Measurements from ENCODE around the gene TFDP2. TPM values are rescaled to one million over a fixed set of nuclear protein-coding genes. Genes with fewer than 3 reads are reported as not detected.
"Not testable (repeated sequence)": the region's sequence is repeated elsewhere in the genome, so short reads cannot be mapped to it uniquely, and the experiment has no call there.

TFDP2 gene
- polyA plus RNA-seq, 4 donors, result 21.9 to 50.5 (median 31.9) TPM

GRCh38 chr3:141929341-141929995, 219.9 kb downstream of the TFDP2 start:
- 91 to 94% (median 92%) methylated on average over 7 of the region's 7 CpGs for WGBS, 3 donors
- no peak for DNase-seq
- peaks cover 0 to 39% (median 0%) of the 10 kb centered on the region in 3 donors for H3K36me3 ChIP-seq (ENCODE audit: control insufficient read depth in 3 of 3, insufficient read depth in 2 of 3, low read depth in 1 of 3, low read length in 3 of 3)
- FAIRE-seq, result no peak
- H3K9me3 ChIP-seq (ENCODE audit: control insufficient read depth in 2 of 2, insufficient read depth in 1 of 2, low read depth in 1 of 2, low read length in 1 of 2), result no peaks in the 10 kb centered on the region
- no peaks in the 10 kb centered on the region for H3K27me3 ChIP-seq (ENCODE audit: control insufficient read depth in 3 of 3, insufficient read depth in 3 of 3, low read length in 3 of 3)
- H3K27ac ChIP-seq (ENCODE audit: low read depth in 1 of 3, low read length in 2 of 3), result no peak overlapping the region
- no peak overlapping the region for H3K4me3 ChIP-seq (ENCODE audit: low read depth in 1 of 3, low read length in 3 of 3)
- no peaks in the 10 kb centered on the region for H3K4me1 ChIP-seq (ENCODE audit: control insufficient read depth in 3 of 3, insufficient read depth in 2 of 3, low read depth in 1 of 3, low read length in 2 of 3)

DNA sequence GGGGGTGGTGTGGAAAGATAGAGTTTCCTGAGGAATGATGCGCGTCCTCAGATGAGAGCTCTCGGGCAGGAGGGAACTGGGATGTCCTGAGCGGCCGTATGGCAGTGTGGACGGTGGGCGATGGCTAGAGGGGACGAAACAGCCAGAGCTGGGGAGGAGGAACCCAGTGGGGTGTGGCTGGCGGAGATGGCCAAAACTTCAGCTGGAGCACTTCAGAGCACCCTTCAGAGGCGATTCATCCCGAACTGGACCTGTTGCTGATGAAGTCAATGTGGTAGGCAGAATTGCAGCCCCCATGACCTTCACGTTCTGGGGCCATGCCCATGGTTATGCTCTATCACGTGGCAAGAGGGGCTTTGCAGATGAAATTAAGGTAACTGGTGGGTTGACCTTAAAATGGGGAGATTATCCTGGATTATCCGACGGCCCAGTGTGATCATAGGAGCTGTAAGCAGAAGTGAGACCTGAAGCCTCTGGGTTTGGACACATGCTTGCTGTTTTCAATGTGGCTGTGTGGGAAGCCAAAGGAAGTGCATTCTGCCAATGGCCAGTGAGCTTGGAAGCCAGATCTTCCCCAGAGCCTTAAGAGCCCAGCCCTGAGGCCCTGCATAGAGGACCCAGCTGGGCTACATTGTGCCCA, 220.6 kb downstream of the TFDP2 start:
- H3K4me1 ChIP-seq (ENCODE audit: control insufficient read depth in 3 of 3, insufficient read depth in 2 of 3, low read depth in 1 of 3, low read length in 2 of 3), result no peaks in the 10 kb centered on the region
- DNase-seq (no peak), FAIRE-seq (no peak)
- no peaks in the 10 kb centered on the region for H3K9me3 ChIP-seq (ENCODE audit: control insufficient read depth in 2 of 2, insufficient read depth in 1 of 2, low read depth in 1 of 2, low read length in 1 of 2)
- no peak overlapping the region for H3K4me3 ChIP-seq (ENCODE audit: low read depth in 1 of 3, low read length in 3 of 3)
- WGBS, 3 donors, result 95 to 97% (median 95%) methylated on average over 15 of the region's 15 CpGs
- H3K27ac ChIP-seq (ENCODE audit: low read depth in 1 of 3, low read length in 2 of 3), result no peak overlapping the region
- H3K36me3 ChIP-seq (ENCODE audit: control insufficient read depth in 3 of 3, insufficient read depth in 2 of 3, low read depth in 1 of 3, low read length in 3 of 3), result peaks cover 0 to 43% (median 0%) of the 10 kb centered on the region in 3 donors
- no peaks in the 10 kb centered on the region for H3K27me3 ChIP-seq (ENCODE audit: control insufficient read depth in 3 of 3, insufficient read depth in 3 of 3, low read length in 3 of 3)

DNA sequence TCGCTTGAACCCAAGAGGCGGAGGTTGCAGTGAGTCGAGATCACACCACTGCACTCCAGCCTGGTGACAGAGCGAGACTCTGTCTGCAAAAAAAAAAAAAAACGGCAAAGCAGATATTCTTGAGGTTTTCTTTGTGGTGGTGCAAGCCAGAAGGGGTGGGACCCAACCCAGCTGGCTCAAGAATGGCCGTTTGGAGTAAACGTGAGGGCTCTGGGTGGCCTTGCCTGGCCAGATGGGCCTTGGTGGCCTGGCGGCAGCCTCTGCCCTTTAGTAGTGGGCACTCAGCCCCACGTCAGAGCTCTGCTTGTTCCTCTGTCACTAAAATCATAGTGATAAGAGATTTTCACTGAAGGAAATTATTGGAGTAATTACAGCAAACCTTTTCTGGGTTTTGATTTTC, 222.4 kb downstream of the TFDP2 start:
- FAIRE-seq, result no peak
- no peak for DNase-seq
- Histone ChIP-seq H3K4me3 (ENCODE audit: low read depth in 1 of 3, low read length in 3 of 3) (no peak overlapping the region), H3K4me1 (ENCODE audit: control insufficient read depth in 3 of 3, insufficient read depth in 2 of 3, low read depth in 1 of 3, low read length in 2 of 3) (no peaks in the 10 kb centered on the region), H3K36me3 (ENCODE audit: control insufficient read depth in 3 of 3, insufficient read depth in 2 of 3, low read depth in 1 of 3, low read length in 3 of 3) (peaks cover 0 to 50% (median 2%) of the 10 kb centered on the region in 3 donors), H3K27ac (ENCODE audit: low read depth in 1 of 3, low read length in 2 of 3) (no peak overlapping the region), H3K9me3 (ENCODE audit: control insufficient read depth in 2 of 2, insufficient read depth in 1 of 2, low read depth in 1 of 2, low read length in 1 of 2) (no peaks in the 10 kb centered on the region), H3K27me3 (ENCODE audit: control insufficient read depth in 3 of 3, insufficient read depth in 3 of 3, low read length in 3 of 3) (no peaks in the 10 kb centered on the region)
- WGBS, 3 donors, result 82 to 84% (median 82%) methylated on average over 9 of the region's 9 CpGs

DNA sequence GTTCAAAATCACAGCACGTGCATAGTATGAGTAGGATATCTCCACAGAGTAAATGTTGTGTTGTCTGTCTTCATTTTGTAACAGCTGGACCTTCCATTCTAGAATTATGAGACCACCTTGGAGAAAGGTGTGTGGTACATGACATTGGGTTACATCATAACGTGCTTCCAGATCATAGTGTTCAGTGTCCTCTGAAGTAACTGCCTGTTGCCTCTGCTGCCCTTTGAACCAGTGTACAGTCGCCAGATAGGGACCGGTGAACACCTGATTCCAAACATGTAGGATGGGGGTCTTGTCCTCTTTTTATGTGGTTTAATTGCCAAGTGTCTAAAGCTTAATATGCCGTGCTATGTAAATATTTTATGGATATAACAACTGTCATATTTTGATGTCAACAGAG, 223.7 kb downstream of the TFDP2 start:
- not testable (repeated sequence) for H3K4me3 ChIP-seq (ENCODE audit: low read depth in 1 of 3, low read length in 3 of 3); FAIRE-seq; H3K27ac ChIP-seq (ENCODE audit: low read depth in 1 of 3, low read length in 2 of 3); H3K9me3 ChIP-seq (ENCODE audit: control insufficient read depth in 2 of 2, insufficient read depth in 1 of 2, low read depth in 1 of 2, low read length in 1 of 2); H3K4me1 ChIP-seq (ENCODE audit: control insufficient read depth in 3 of 3, insufficient read depth in 2 of 3, low read depth in 1 of 3, low read length in 2 of 3); H3K27me3 ChIP-seq (ENCODE audit: control insufficient read depth in 3 of 3, insufficient read depth in 3 of 3, low read length in 3 of 3); DNase-seq
- WGBS, 3 donors, result 60 to 91% (median 85%) methylated on average over 5 of the region's 5 CpGs
- peaks cover 0 to 51% (median 3%) of the 10 kb centered on the region in 3 donors for H3K36me3 ChIP-seq (ENCODE audit: control insufficient read depth in 3 of 3, insufficient read depth in 2 of 3, low read depth in 1 of 3, low read length in 3 of 3)

- FAIRE-seq (no peak), DNase-seq (no peak)
- WGBS, 3 donors, result 78 to 94% (median 80%) methylated on average over 2 of the region's 2 CpGs
- Histone ChIP-seq H3K27ac (ENCODE audit: low read depth in 1 of 3, low read length in 2 of 3) (no peak overlapping the region), H3K4me1 (ENCODE audit: control insufficient read depth in 3 of 3, insufficient read depth in 2 of 3, low read depth in 1 of 3, low read length in 2 of 3) (no peaks in the 10 kb centered on the region), H3K27me3 (ENCODE audit: control insufficient read depth in 3 of 3, insufficient read depth in 3 of 3, low read length in 3 of 3) (no peaks in the 10 kb centered on the region), H3K36me3 (ENCODE audit: control insufficient read depth in 3 of 3, insufficient read depth in 2 of 3, low read depth in 1 of 3, low read length in 3 of 3) (peaks cover 0 to 59% (median 11%) of the 10 kb centered on the region in 3 donors), H3K9me3 (ENCODE audit: control insufficient read depth in 2 of 2, insufficient read depth in 1 of 2, low read depth in 1 of 2, low read length in 1 of 2) (no peaks in the 10 kb centered on the region), H3K4me3 (ENCODE audit: low read depth in 1 of 3, low read length in 3 of 3) (no peak overlapping the region)
Observed at GRCh38 chr3:141921316-141921715, 228.0 kb downstream of the TFDP2 start.

DNA sequence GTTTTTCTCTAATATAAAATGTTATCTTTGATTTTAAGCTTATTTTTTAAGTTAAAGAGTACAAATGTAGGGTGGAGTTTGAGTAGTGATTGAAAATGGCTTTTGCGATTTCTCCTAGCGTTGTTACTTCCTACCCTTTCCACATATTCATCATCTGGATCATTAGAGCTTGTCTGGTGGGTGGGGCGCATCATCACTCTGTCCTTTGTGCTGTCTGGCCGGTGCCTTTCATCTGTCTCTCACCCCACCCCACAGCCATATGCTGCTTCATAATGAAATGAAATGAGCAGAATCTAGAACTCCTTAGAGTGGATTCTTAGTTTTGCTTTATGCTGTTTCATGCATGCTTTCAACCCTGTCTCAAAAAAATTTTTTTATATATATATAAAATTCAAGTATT, 228.6 kb downstream of the TFDP2 start:
- DNase-seq (no peak), FAIRE-seq (no peak)
- Histone ChIP-seq H3K4me3 (ENCODE audit: low read depth in 1 of 3, low read length in 3 of 3) (no peak overlapping the region), H3K4me1 (ENCODE audit: control insufficient read depth in 3 of 3, insufficient read depth in 2 of 3, low read depth in 1 of 3, low read length in 2 of 3) (no peaks in the 10 kb centered on the region), H3K27me3 (ENCODE audit: control insufficient read depth in 3 of 3, insufficient read depth in 3 of 3, low read length in 3 of 3) (no peaks in the 10 kb centered on the region), H3K36me3 (ENCODE audit: control insufficient read depth in 3 of 3, insufficient read depth in 2 of 3, low read depth in 1 of 3, low read length in 3 of 3) (peaks cover 0 to 59% (median 11%) of the 10 kb centered on the region in 3 donors), H3K27ac (ENCODE audit: low read depth in 1 of 3, low read length in 2 of 3) (no peak overlapping the region), H3K9me3 (ENCODE audit: control insufficient read depth in 2 of 2, insufficient read depth in 1 of 2, low read depth in 1 of 2, low read length in 1 of 2) (no peaks in the 10 kb centered on the region)
- 81 to 84% (median 83%) methylated on average over 4 of the region's 4 CpGs for WGBS, 3 donors

DNA sequence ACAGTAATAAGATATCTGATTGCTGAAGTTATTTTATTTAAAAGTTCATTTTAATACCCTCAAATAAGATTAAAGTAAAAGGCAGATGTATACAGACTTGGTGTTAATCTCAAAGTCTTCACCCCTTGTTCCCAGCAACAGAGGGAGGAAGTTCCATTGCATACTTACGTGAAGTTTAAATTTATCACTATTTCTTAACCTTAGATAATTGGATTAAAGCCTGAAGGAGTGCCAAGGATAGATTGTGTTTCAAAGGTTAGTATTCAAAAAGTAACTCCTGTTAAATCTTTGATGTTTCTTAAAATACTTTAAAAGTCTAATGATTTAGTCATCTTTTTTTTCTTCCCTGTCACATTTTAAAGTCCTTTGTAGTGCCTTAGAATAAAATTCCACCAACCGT, 233.6 kb downstream of the TFDP2 start:
- Histone ChIP-seq H3K27ac (ENCODE audit: low read depth in 1 of 3, low read length in 2 of 3) (no peak overlapping the region), H3K4me3 (ENCODE audit: low read depth in 1 of 3, low read length in 3 of 3) (no peak overlapping the region), H3K4me1 (ENCODE audit: control insufficient read depth in 3 of 3, insufficient read depth in 2 of 3, low read depth in 1 of 3, low read length in 2 of 3) (peaks cover 0 to 3% (median 0%) of the 10 kb centered on the region in 3 donors), H3K36me3 (ENCODE audit: control insufficient read depth in 3 of 3, insufficient read depth in 2 of 3, low read depth in 1 of 3, low read length in 3 of 3) (peaks cover 0 to 47% (median 13%) of the 10 kb centered on the region in 3 donors), H3K9me3 (ENCODE audit: control insufficient read depth in 2 of 2, insufficient read depth in 1 of 2, low read depth in 1 of 2, low read length in 1 of 2) (peaks cover 0 to 3% of the 10 kb centered on the region in 2 donors), H3K27me3 (ENCODE audit: control insufficient read depth in 3 of 3, insufficient read depth in 3 of 3, low read length in 3 of 3) (no peaks in the 10 kb centered on the region)
- DNase-seq (peak in 1 of 2 donors; percentile 26), FAIRE-seq (no peak)
- WGBS, 3 donors, result 34 to 72% (median 50%) methylated on average over 2 of the region's 2 CpGs

- no peak overlapping the region for H3K4me3 ChIP-seq (ENCODE audit: low read depth in 1 of 3, low read length in 3 of 3)
- FAIRE-seq (no peak), DNase-seq (no peak)
- WGBS, 3 donors, result 95 to 97% (median 96%) methylated on average over 5 of the region's 5 CpGs
- peaks cover 0 to 3% of the 10 kb centered on the region in 2 donors for H3K9me3 ChIP-seq (ENCODE audit: control insufficient read depth in 2 of 2, insufficient read depth in 1 of 2, low read depth in 1 of 2, low read length in 1 of 2)
- no peaks in the 10 kb centered on the region for H3K27me3 ChIP-seq (ENCODE audit: control insufficient read depth in 3 of 3, insufficient read depth in 3 of 3, low read length in 3 of 3)
- no peak overlapping the region for H3K27ac ChIP-seq (ENCODE audit: low read depth in 1 of 3, low read length in 2 of 3)
- H3K4me1 ChIP-seq (ENCODE audit: control insufficient read depth in 3 of 3, insufficient read depth in 2 of 3, low read depth in 1 of 3, low read length in 2 of 3), result peaks cover 0 to 3% (median 0%) of the 10 kb centered on the region in 3 donors
- H3K36me3 ChIP-seq (ENCODE audit: control insufficient read depth in 3 of 3, insufficient read depth in 2 of 3, low read depth in 1 of 3, low read length in 3 of 3), result peaks cover 0 to 43% (median 9%) of the 10 kb centered on the region in 3 donors
Observed at GRCh38 chr3:141915016-141915415, 234.3 kb downstream of the TFDP2 start.
